GM13976 (cell line): ENCODE results near the gene ELOVL6.
A peak's percentile ranks its signal among the peaks of the same experiment; 100 is the strongest.

ENCODE experiments used
- DNase-seq: peaks from one replicate; pipeline ENCODE4 v3.0.0; 2012; ENCODE audit warnings: low spot score
- CTCF ChIP-seq: IDR thresholded peaks from 2 replicates; pipeline ENCODE4 v1.5.1; 2012; ENCODE audit warnings: borderline replicate concordance, mild to moderate bottlenecking; ENCODE audit not compliant: insufficient read depth; ENCODE audit errors: extremely low read depth, missing control alignments, control extremely low read depth
- in situ Hi-C: fragments of 300-500 bp; cut with MboI; formaldehyde crosslinking; loops from one replicate; pipeline ENCODE4 v1.12.0; 2022; ENCODE audit warnings: low sequenced_read_pairs, mixed read lengths, inconsistent platforms; ENCODE audit not compliant: unreplicated experiment

ELOVL6 gene

GRCh38 chr4:109998867-109999584 lies 199.4 kb downstream of the ELOVL6 start:
- DNase-seq = peak; percentile 67
- in situ Hi-C loops = loop anchor here (5.0 kb wide), 1 partner anchor 518 kb away; no protein-coding TSS in a partner anchor

GRCh38 chr4:109996526-109996925 lies 201.9 kb downstream of the ELOVL6 start:
- in situ Hi-C loops = loop anchor here (5.0 kb wide), 1 partner anchor 521 kb away; no protein-coding TSS in a partner anchor
- no peak for TF ChIP-seq CTCF
- no peak for DNase-seq

More at GRCh38 chr4:109998867-109999584, 199.4 kb downstream of the ELOVL6 start:
- TF ChIP-seq CTCF = peak; percentile 57
